Measurements from ENCODE around the gene CLDN22. TPM values are rescaled to one million over a fixed set of nuclear protein-coding genes. Genes with fewer than 3 reads are reported as not detected.
A peak's percentile ranks its signal among the peaks of the same experiment; 100 is the strongest.
"Not testable (repeated sequence)": the region's sequence is repeated elsewhere in the genome, so short reads cannot be mapped to it uniquely, and the experiment has no call there.

CLDN22 gene
- total RNA-seq, 1 experiment from 2014 or later = not detected

GRCh38 chr4:183347566-183347965 is 27.5 kb upstream of the CLDN22 start:
- DNase-seq (ENCODE audit: low spot score) = no peak

- DNase-seq (ENCODE audit: low spot score) = no peak
These were observed 27.1 kb upstream of the CLDN22 start for GRCh38 chr4:183347146-183347545.

GRCh38 chr4:183345261-183345660 is 25.2 kb upstream of the CLDN22 start:
- DNase-seq (ENCODE audit: low spot score) = no peak

- no peak for DNase-seq (ENCODE audit: low spot score)
These were observed 24.6 kb upstream of the CLDN22 start for GRCh38 chr4:183344523-183345255.

- no peak for DNase-seq (ENCODE audit: low spot score)
These were observed 23.7 kb upstream of the CLDN22 start for GRCh38 chr4:183343730-183344129.

GRCh38 chr4:183342541-183343533 is 22.8 kb upstream of the CLDN22 start:
- DNase-seq (ENCODE audit: low spot score) = no peak

- DNase-seq (ENCODE audit: low spot score) = peak; percentile 30
These were observed 17.8 kb upstream of the CLDN22 start for GRCh38 chr4:183337833-183338232.

GRCh38 chr4:183337349-183337748 is 17.3 kb upstream of the CLDN22 start:
- DNase-seq (ENCODE audit: low spot score) = no peak

GRCh38 chr4:183335369-183335940 is 15.4 kb upstream of the CLDN22 start:
- peak; percentile 89 for DNase-seq (ENCODE audit: low spot score)

GRCh38 chr4:183333983-183334382 is 13.9 kb upstream of the CLDN22 start:
- peak; percentile 13 for DNase-seq (ENCODE audit: low spot score)

GRCh38 chr4:183333202-183333601 is 13.1 kb upstream of the CLDN22 start:
- no peak for DNase-seq (ENCODE audit: low spot score)

- no peak for DNase-seq (ENCODE audit: low spot score)
These were observed 12.4 kb upstream of the CLDN22 start for GRCh38 chr4:183332447-183332846.

GRCh38 chr4:183330841-183331240 is 10.8 kb upstream of the CLDN22 start:
- no peak for DNase-seq (ENCODE audit: low spot score)

- DNase-seq (ENCODE audit: low spot score) = no peak
These were observed 10.1 kb upstream of the CLDN22 start for GRCh38 chr4:183329954-183330742.

- no peak for DNase-seq (ENCODE audit: low spot score)
These were observed 9.2 kb upstream of the CLDN22 start for GRCh38 chr4:183329244-183329643.

- DNase-seq (ENCODE audit: low spot score) = no peak
These were observed 8.8 kb upstream of the CLDN22 start for GRCh38 chr4:183328832-183329231.

- no peak for DNase-seq (ENCODE audit: low spot score)
These were observed 7.8 kb upstream of the CLDN22 start for GRCh38 chr4:183327827-183328226.

- peak; percentile 36 for DNase-seq (ENCODE audit: low spot score)
These were observed 6.8 kb upstream of the CLDN22 start for GRCh38 chr4:183326853-183327252.

- DNase-seq (ENCODE audit: low spot score) = not testable (repeated sequence)
These were observed 6.3 kb upstream of the CLDN22 start for GRCh38 chr4:183326387-183326786.

- no peak for DNase-seq (ENCODE audit: low spot score)
These were observed 4.5 kb upstream of the CLDN22 start for GRCh38 chr4:183324619-183325018.

- not testable (repeated sequence) for DNase-seq (ENCODE audit: low spot score)
These were observed 4.0 kb upstream of the CLDN22 start for GRCh38 chr4:183324056-183324455.

- no peak for DNase-seq (ENCODE audit: low spot score)
These were observed 3.2 kb upstream of the CLDN22 start for GRCh38 chr4:183323295-183323694.

Data from A172 (cell line).